ENCODE results near the gene FNIP1. TPM values are rescaled to one million over a fixed set of nuclear protein-coding genes. Genes with fewer than 3 reads are reported as not detected.

The FNIP1 gene
- total and polyA plus RNA-seq, 2 experiments from 2014 or later = 20.7 to 73.4 TPM

DNA sequence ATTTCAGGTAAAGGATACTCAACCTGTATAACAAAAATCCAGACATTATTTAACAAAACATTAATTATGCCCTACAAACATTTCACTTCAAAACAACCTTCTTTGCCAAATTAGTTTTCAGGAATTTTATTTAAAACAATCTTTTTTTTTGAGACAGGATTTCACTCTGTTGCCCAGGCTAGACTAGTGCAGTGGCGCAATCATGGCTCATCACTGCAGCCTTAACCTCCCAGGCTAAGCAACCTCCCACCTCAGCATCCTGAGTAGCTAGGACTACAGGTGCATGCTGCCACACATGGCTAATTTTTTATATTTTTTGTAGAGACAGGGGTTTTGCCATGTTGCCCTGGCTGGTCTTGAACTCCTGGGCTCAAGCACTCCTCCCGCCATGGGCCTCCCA lies 3.9 kb downstream of the FNIP1 start:
- H3K4me3 ChIP-seq = no peak overlapping the region
- TF ChIP-seq EZH2phosphoT487 (IDR thresholded peaks at IDR 0.05; ENCODE audit: low read depth, severe bottlenecking, unreplicated experiment) (no peak), EZH2 (IDR thresholded peaks at IDR 0.05; ENCODE audit: borderline replicate concordance) (no peak)
- TF ChIP-seq, protein P1, sequence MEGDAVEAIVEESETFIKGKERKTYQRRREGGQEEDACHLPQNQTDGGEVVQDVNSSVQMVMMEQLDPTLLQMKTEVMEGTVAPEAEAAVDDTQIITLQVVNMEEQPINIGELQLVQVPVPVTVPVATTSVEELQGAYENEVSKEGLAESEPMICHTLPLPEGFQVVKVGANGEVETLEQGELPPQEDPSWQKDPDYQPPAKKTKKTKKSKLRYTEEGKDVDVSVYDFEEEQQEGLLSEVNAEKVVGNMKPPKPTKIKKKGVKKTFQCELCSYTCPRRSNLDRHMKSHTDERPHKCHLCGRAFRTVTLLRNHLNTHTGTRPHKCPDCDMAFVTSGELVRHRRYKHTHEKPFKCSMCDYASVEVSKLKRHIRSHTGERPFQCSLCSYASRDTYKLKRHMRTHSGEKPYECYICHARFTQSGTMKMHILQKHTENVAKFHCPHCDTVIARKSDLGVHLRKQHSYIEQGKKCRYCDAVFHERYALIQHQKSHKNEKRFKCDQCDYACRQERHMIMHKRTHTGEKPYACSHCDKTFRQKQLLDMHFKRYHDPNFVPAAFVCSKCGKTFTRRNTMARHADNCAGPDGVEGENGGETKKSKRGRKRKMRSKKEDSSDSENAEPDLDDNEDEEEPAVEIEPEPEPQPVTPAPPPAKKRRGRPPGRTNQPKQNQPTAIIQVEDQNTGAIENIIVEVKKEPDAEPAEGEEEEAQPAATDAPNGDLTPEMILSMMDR (IDR thresholded peaks at IDR 0.05; ENCODE audit: poor library complexity) = no peak
- no peaks in the 10 kb centered on the region for H3K9me2 ChIP-seq (replicated peaks; ENCODE audit: insufficient read depth)
- peaks cover 8% of the 10 kb centered on the region for H3K4me1 ChIP-seq (ENCODE audit: insufficient read depth)
- H3K4me2 ChIP-seq = no peak overlapping the region
- no peak for DNase-seq (ENCODE audit: low spot score)
- H3K9me3 ChIP-seq (ENCODE audit: low read depth) = no peaks in the 10 kb centered on the region
- WGBS (ENCODE audit: low lambda C conversion rate, missing lambda C conversion rate) = 100% methylated on average over 2 of the region's 2 CpGs
- H3K27me3 ChIP-seq = no peaks in the 10 kb centered on the region
- no peak overlapping the region for H2AFZ ChIP-seq
- no peaks in the 10 kb centered on the region for H3K36me3 ChIP-seq (replicated peaks; ENCODE audit: insufficient read depth, low read depth)
- peaks cover 82% of the 10 kb centered on the region for H4K20me1 ChIP-seq (ENCODE audit: insufficient read depth, poor library complexity, severe bottlenecking)
- no peak overlapping the region for H3K27ac ChIP-seq
- peaks cover 86% of the 10 kb centered on the region for H3K79me2 ChIP-seq

DNA sequence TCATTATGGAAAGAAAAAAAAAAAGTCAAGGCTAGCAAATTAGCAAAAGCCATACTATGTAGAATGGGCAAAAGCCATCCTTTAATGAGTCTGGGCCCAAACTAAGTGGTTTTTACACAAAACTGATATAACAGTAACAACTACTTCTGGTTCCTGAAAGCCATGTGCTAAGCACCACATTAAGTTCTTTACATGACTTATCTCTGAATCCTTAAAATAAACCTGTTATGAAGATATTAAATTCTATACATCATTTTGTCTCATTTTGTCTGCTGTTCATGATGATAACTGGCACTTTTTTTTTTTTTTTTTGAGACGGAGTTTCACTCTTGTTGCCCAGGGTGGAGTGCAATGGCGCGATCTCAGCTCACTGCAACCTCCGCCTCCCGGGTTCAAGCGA lies 5.0 kb downstream of the FNIP1 start:
- H3K9me3 ChIP-seq (ENCODE audit: low read depth) = no peaks in the 10 kb centered on the region
- H3K79me2 ChIP-seq = peaks cover 96% of the 10 kb centered on the region
- TF ChIP-seq EZH2 (IDR thresholded peaks at IDR 0.05; ENCODE audit: borderline replicate concordance) = no peak
- TF ChIP-seq, protein P1 (IDR thresholded peaks at IDR 0.05; ENCODE audit: poor library complexity) = no peak
- TF ChIP-seq EZH2phosphoT487 (IDR thresholded peaks at IDR 0.05; ENCODE audit: low read depth, severe bottlenecking, unreplicated experiment) = no peak
- peaks cover 93% of the 10 kb centered on the region for H4K20me1 ChIP-seq (ENCODE audit: insufficient read depth, poor library complexity, severe bottlenecking)
- H3K36me3 ChIP-seq (replicated peaks; ENCODE audit: insufficient read depth, low read depth) = no peaks in the 10 kb centered on the region
- peaks cover 8% of the 10 kb centered on the region for H3K4me1 ChIP-seq (ENCODE audit: insufficient read depth)
- DNase-seq (ENCODE audit: low spot score) = no peak
- 97% methylated on average over 6 of the region's 6 CpGs for WGBS (ENCODE audit: low lambda C conversion rate, missing lambda C conversion rate)
- no peak overlapping the region for H3K4me3 ChIP-seq
- H3K27me3 ChIP-seq = no peaks in the 10 kb centered on the region
- no peaks in the 10 kb centered on the region for H3K9me2 ChIP-seq (replicated peaks; ENCODE audit: insufficient read depth)
- H2AFZ ChIP-seq = no peak overlapping the region
- no peak overlapping the region for H3K27ac ChIP-seq
- H3K4me2 ChIP-seq = no peak overlapping the region

DNA sequence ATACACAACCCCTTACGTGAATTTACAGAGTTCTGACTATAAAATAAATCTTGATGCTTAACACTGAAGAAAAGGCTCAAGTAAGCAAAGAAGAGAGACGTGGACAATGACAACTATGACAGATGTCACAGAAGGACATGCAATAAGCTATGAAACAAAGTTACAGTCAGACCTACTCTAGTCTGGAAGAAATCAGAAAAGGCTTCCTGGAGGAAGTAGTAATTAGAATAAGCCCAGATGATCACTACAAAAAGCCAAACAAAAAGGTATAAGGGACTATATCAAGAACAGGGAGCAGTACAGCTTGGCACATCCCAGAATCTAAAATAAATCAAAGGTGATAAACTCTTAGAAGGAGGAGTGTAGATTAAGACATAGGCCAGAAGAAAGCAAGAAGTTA lies 6.3 kb downstream of the FNIP1 start:
- WGBS (ENCODE audit: low lambda C conversion rate, missing lambda C conversion rate) = 98% methylated on average over 2 of the region's 2 CpGs
- peaks cover 100% of the 10 kb centered on the region for H4K20me1 ChIP-seq (ENCODE audit: insufficient read depth, poor library complexity, severe bottlenecking)
- no peak for DNase-seq (ENCODE audit: low spot score)

More for the DNA sequence above, 6.3 kb downstream of the FNIP1 start:
- H3K36me3 ChIP-seq (replicated peaks; ENCODE audit: insufficient read depth, low read depth) = no peaks in the 10 kb centered on the region
- H3K9me2 ChIP-seq (replicated peaks; ENCODE audit: insufficient read depth) = no peaks in the 10 kb centered on the region
- H3K9me3 ChIP-seq (ENCODE audit: low read depth) = no peaks in the 10 kb centered on the region
- peaks cover 100% of the 10 kb centered on the region for H3K79me2 ChIP-seq
- TF ChIP-seq EZH2phosphoT487 (IDR thresholded peaks at IDR 0.05; ENCODE audit: low read depth, severe bottlenecking, unreplicated experiment) = no peak
- TF ChIP-seq, protein P1 (IDR thresholded peaks at IDR 0.05; ENCODE audit: poor library complexity) = no peak
- no peak for TF ChIP-seq EZH2 (IDR thresholded peaks at IDR 0.05; ENCODE audit: borderline replicate concordance)
- no peak overlapping the region for H3K4me3 ChIP-seq
- H3K4me1 ChIP-seq (ENCODE audit: insufficient read depth) = peaks cover 8% of the 10 kb centered on the region
- no peak overlapping the region for H3K27ac ChIP-seq
- H3K4me2 ChIP-seq = no peak overlapping the region
- H2AFZ ChIP-seq = no peak overlapping the region
- H3K27me3 ChIP-seq = no peaks in the 10 kb centered on the region

Measured in hepatocyte (in vitro differentiated cells).